ENCODE data around the gene RCAN2.

RCAN2 gene

GRCh38 chr6:46251583-46252339 is 239.5 kb downstream of the RCAN2 start:
- H3K4me2 ChIP-seq (ENCODE audit: low read length), result no peak overlapping the region

GRCh38 chr6:46248143-46248542 is 243.1 kb downstream of the RCAN2 start:
- Histone ChIP-seq H3K4me1 (no peaks in the 10 kb centered on the region), H2AFZ (no peak overlapping the region), H3K9me3 (ENCODE audit: control insufficient read depth, low read length) (no peaks in the 10 kb centered on the region), H3K27ac (no peak overlapping the region), H3K4me3 (ENCODE audit: low read depth, low read length) (no peak overlapping the region), H3K27me3 (ENCODE audit: control insufficient read depth, insufficient read depth, low read length) (no peaks in the 10 kb centered on the region), H3K36me3 (ENCODE audit: control insufficient read depth, insufficient read depth, low read length) (no peaks in the 10 kb centered on the region), H3K79me2 (no peaks in the 10 kb centered on the region), H3K9ac (no peak overlapping the region), H3K4me2 (ENCODE audit: low read length) (no peak overlapping the region)
- no peak for TF ChIP-seq CTCF (IDR thresholded peaks at IDR 0.05)

More at GRCh38 chr6:46251583-46252339, 239.5 kb downstream of the RCAN2 start:
- no peaks in the 10 kb centered on the region for H3K9me3 ChIP-seq (ENCODE audit: control insufficient read depth, low read length)
- no peaks in the 10 kb centered on the region for H3K4me1 ChIP-seq
- H3K36me3 ChIP-seq (ENCODE audit: control insufficient read depth, insufficient read depth, low read length), result no peaks in the 10 kb centered on the region
- no peak for TF ChIP-seq CTCF (IDR thresholded peaks at IDR 0.05)
- H3K79me2 ChIP-seq, result no peaks in the 10 kb centered on the region
- H3K27me3 ChIP-seq (ENCODE audit: control insufficient read depth, insufficient read depth, low read length), result no peaks in the 10 kb centered on the region
- no peak overlapping the region for H3K4me3 ChIP-seq (ENCODE audit: low read depth, low read length)
- H3K9ac ChIP-seq, result no peak overlapping the region
- H3K27ac ChIP-seq, result no peak overlapping the region
- H2AFZ ChIP-seq, result no peak overlapping the region

- Histone ChIP-seq H3K9ac (no peak overlapping the region), H3K27me3 (ENCODE audit: control insufficient read depth, insufficient read depth, low read length) (no peaks in the 10 kb centered on the region), H3K9me3 (ENCODE audit: control insufficient read depth, low read length) (no peaks in the 10 kb centered on the region), H3K4me1 (no peaks in the 10 kb centered on the region), H2AFZ (no peak overlapping the region), H3K36me3 (ENCODE audit: control insufficient read depth, insufficient read depth, low read length) (no peaks in the 10 kb centered on the region), H3K27ac (no peak overlapping the region), H3K4me2 (ENCODE audit: low read length) (no peak overlapping the region), H3K79me2 (no peaks in the 10 kb centered on the region), H3K4me3 (ENCODE audit: low read depth, low read length) (no peak overlapping the region)
- no peak for TF ChIP-seq CTCF (IDR thresholded peaks at IDR 0.05)
These were observed 244.5 kb downstream of the RCAN2 start for GRCh38 chr6:46246727-46247126.

- Histone ChIP-seq H3K4me2 (ENCODE audit: low read length) (no peak overlapping the region), H3K9me3 (ENCODE audit: control insufficient read depth, low read length) (no peaks in the 10 kb centered on the region), H3K79me2 (no peaks in the 10 kb centered on the region), H3K9ac (no peak overlapping the region), H3K27me3 (ENCODE audit: control insufficient read depth, insufficient read depth, low read length) (no peaks in the 10 kb centered on the region), H3K36me3 (ENCODE audit: control insufficient read depth, insufficient read depth, low read length) (no peaks in the 10 kb centered on the region), H3K27ac (no peak overlapping the region), H3K4me1 (peaks cover 3% of the 10 kb centered on the region), H3K4me3 (ENCODE audit: low read depth, low read length) (no peak overlapping the region), H2AFZ (no peak overlapping the region)
- no peak for TF ChIP-seq CTCF (IDR thresholded peaks at IDR 0.05)
These were observed 245.2 kb downstream of the RCAN2 start for GRCh38 chr6:46246081-46246480.

GRCh38 chr6:46244670-46245069 is 246.6 kb downstream of the RCAN2 start:
- no peak overlapping the region for H3K27ac ChIP-seq
- TF ChIP-seq CTCF (IDR thresholded peaks at IDR 0.05), result no peak
- no peak overlapping the region for H2AFZ ChIP-seq
- no peaks in the 10 kb centered on the region for H3K27me3 ChIP-seq (ENCODE audit: control insufficient read depth, insufficient read depth, low read length)
- H3K9ac ChIP-seq, result no peak overlapping the region
- H3K4me3 ChIP-seq (ENCODE audit: low read depth, low read length), result no peak overlapping the region
- peaks cover 9% of the 10 kb centered on the region for H3K4me1 ChIP-seq
- H3K9me3 ChIP-seq (ENCODE audit: control insufficient read depth, low read length), result no peaks in the 10 kb centered on the region
- H3K4me2 ChIP-seq (ENCODE audit: low read length), result no peak overlapping the region
- no peaks in the 10 kb centered on the region for H3K36me3 ChIP-seq (ENCODE audit: control insufficient read depth, insufficient read depth, low read length)
- no peaks in the 10 kb centered on the region for H3K79me2 ChIP-seq
